Cardiac septum (tissue), 1 donor: Measurements from ENCODE around the gene CDY2A. TPM values are rescaled to one million over a fixed set of nuclear protein-coding genes. Genes with fewer than 3 reads are reported as not detected.
"Not testable (repeated sequence)": the region's sequence is repeated elsewhere in the genome, so short reads cannot be mapped to it uniquely, and the experiment has no call there.

ENCODE experiments used
- DNase-seq: peaks from one replicate; pipeline ENCODE4 v3.0.0-alpha.2; 2020; ENCODE audit warnings: low spot score
- intact Hi-C: fragments of 100-400 bp; cut with DNase I; formaldehyde crosslinking; loops from one replicate; pipeline ENCODE4 v1.14.0; 2022
- long read RNA-seq: library from polyadenylated mRNA; unstranded; transcript quantifications from one replicate; pipeline ENCODE4 v2.0.0, GENCODE V29; 2021
- total RNA-seq: library from RNA; stranded (reverse); fragmentation: NEBNext Ultra II Directional; extraction: Animal tissue kit (Norgen Biotek cat#: 25700); gene quantifications from one replicate; pipeline ENCODE4 v1.2.1, GENCODE V29; 2021
- donor health status: DM: no; HTN: no; CAD: no.

Gene CDY2A
- total RNA-seq: not detected
- long read RNA-seq: 0 reads

- intact Hi-C loops, DNase-seq: not testable (repeated sequence)
Observed at GRCh38 chrY:18025487-18025886, at the start of gene CDY2A. Gene CDY2A (plus strand): TSS chrY:18025787. CDS start chrY:18026115, 328 bp downstream.

- intact Hi-C loops: not testable (repeated sequence)
Observed at GRCh38 chrY:17997586-17997985, 28.0 kb upstream of the CDY2A start.

GRCh38 chrY:17998266-17998665, 27.3 kb upstream of the CDY2A start:
- DNase-seq, intact Hi-C loops: not testable (repeated sequence)

More at GRCh38 chrY:17997586-17997985, 28.0 kb upstream of the CDY2A start:
- not testable (repeated sequence) for DNase-seq

- DNase-seq, intact Hi-C loops: not testable (repeated sequence)
Observed at GRCh38 chrY:18023897-18024296, 1.7 kb upstream of the CDY2A start.

GRCh38 chrY:18028845-18029244, 3.3 kb downstream of the CDY2A start:
- DNase-seq, intact Hi-C loops: not testable (repeated sequence)

GRCh38 chrY:18030178-18030577, 4.6 kb downstream of the CDY2A start:
- intact Hi-C loops: not testable (repeated sequence)

GRCh38 chrY:18034100-18034814, 8.7 kb downstream of the CDY2A start:
- intact Hi-C loops, DNase-seq: not testable (repeated sequence)

More at GRCh38 chrY:18030178-18030577, 4.6 kb downstream of the CDY2A start:
- DNase-seq: not testable (repeated sequence)

- DNase-seq, intact Hi-C loops: not testable (repeated sequence)
Observed at GRCh38 chrY:18034864-18035263, 9.3 kb downstream of the CDY2A start.

GRCh38 chrY:18044990-18045389, 19.4 kb downstream of the CDY2A start:
- intact Hi-C loops, DNase-seq: not testable (repeated sequence)

GRCh38 chrY:18048149-18049040, 22.8 kb downstream of the CDY2A start:
- intact Hi-C loops, DNase-seq: not testable (repeated sequence)

- DNase-seq, intact Hi-C loops: not testable (repeated sequence)
Observed at GRCh38 chrY:18049061-18049460, 23.5 kb downstream of the CDY2A start.

- intact Hi-C loops, DNase-seq: not testable (repeated sequence)
Observed at GRCh38 chrY:18056473-18056872, 30.9 kb downstream of the CDY2A start.

- intact Hi-C loops, DNase-seq: not testable (repeated sequence)
Observed at GRCh38 chrY:18073464-18073863, 47.9 kb downstream of the CDY2A start.

Other genes starting within 250 kb of the CDY2A start
- not detected for gene CDY2B, start 145.6 kb upstream of the CDY2A start, total RNA-seq